ENCODE measurements around the gene TBC1D24. TPM values are rescaled to one million over a fixed set of nuclear protein-coding genes. Genes with fewer than 3 reads are reported as not detected.
"Not testable (repeated sequence)": the region's sequence is repeated elsewhere in the genome, so short reads cannot be mapped to it uniquely, and the experiment has no call there.

Gene TBC1D24
- total RNA-seq, 1 donor from 2014 or later = 19.6 TPM

DNA sequence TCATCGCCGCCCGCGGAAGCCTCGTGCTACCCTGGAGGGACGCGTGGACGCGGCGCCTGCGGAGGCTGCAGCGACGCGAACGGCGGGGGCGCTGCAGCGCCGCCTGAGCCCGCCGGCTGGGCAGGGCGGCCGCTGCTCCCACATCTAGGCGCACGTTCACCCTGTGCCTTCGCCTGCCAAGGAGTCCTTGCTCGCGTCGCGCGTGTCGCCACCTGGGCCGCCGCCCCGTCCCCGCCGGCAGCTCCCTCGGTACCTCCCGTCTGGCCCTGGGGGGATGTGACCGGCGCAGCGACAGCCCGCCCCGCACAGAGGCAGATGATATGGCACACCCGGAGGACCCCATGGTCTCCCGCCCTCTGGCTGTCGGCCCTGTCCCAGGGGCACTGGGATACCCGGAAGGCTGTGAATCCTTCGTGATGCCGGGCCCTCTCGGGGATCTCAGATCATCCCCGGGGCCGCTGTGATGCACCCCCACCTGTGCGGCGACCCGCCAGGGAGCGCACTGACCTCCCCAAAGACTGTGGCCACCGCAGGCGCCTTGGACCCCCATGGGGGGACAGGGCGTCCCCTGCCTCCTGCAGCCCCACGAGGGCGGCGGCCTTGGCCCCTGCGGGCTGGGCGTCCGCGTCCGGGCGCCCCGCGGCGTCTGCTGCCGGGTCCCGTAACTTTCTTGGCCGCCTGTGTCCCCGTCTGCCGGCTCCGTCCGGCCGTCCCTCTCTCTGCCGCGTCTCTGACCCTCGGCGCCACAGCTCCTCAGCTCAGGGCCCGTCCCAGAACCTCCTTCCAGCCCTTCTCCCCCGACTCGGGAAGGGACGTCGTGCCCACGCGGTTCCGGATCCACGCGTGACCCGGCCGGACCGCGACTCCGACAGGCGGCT is 689 bp upstream of the TBC1D24 start:
- no peaks in the 10 kb centered on the region for H3K36me3 Mint-ChIP-seq (ENCODE audit: low read depth)
- peaks cover 4% of the 10 kb centered on the region for H3K4me1 Mint-ChIP-seq (ENCODE audit: low read depth)
- intact Hi-C loops (cut with micrococcal nuclease) = loop anchor here (2.0 kb wide), 2 partner anchors 39 to 59 kb away; partner anchors contain the start of gene ATP6V0C
- peak overlapping the region; percentile 34 for H3K27ac Mint-ChIP-seq
- peak; percentile 44 for DNase-seq (ENCODE audit: low spot score)
- peak overlapping the region; percentile 74 for H3K4me3 Mint-ChIP-seq
- no peaks in the 10 kb centered on the region for H3K9me3 Mint-ChIP-seq
- peaks cover 25% of the 10 kb centered on the region for H3K27me3 Mint-ChIP-seq (ENCODE audit: insufficient read depth)

DNA sequence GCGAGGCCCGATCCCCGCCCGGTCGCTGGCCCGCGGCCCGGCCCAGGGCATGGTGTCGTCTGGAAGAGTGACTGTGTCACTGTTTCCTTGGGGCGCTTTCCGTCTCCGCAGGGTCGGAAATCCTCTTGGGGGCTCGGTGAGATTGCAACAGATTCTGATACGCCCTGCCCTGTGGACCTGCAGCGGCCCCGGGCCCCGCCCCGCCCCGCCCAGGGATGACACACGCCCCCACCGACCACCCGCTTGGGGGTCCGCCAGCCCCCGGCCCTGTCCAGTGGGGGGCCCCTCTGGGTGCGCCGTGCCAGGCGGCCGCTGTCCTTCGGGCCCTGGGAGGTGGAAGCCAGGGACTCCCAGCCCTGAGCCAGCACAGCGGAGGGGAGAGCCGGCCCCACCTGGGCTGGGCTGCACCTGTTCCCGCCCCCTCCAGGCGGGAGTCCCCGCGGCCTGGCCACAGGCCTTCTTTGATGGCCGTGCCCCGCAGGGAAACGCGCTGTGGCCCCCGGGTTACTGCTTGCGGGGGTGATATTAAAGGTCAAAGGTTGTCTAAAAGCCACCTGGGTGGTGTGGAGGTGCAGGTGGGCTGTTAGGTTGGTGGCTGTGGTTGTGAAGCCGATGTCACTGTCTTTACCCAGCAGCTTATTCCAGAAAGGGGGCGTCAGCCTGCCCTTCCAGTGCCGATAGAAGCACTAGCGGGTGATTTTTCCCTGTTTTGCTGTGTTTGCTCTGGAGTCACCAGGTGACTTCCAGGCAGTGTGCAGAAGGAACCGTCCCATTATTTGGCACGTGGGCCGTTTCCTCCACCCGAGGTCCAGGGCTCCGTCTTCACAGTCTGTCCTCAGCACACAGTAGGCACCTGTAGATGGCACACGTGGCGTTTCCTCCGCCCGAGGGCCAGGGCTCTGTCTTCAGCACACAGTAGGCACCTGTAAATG is 752 bp downstream of the TBC1D24 start:
- peaks cover 4% of the 10 kb centered on the region for H3K4me1 Mint-ChIP-seq (ENCODE audit: low read depth)
- DNase-seq (ENCODE audit: low spot score) = no peak
- no peak overlapping the region for H3K27ac Mint-ChIP-seq
- no peaks in the 10 kb centered on the region for H3K9me3 Mint-ChIP-seq
- H3K36me3 Mint-ChIP-seq (ENCODE audit: low read depth) = no peaks in the 10 kb centered on the region
- peak overlapping the region; percentile 68 for H3K4me3 Mint-ChIP-seq
- H3K27me3 Mint-ChIP-seq (ENCODE audit: insufficient read depth) = peaks cover 14% of the 10 kb centered on the region
- intact Hi-C loops (cut with micrococcal nuclease) = loop anchor here (1.0 to 2.0 kb wide), 5 partner anchors 12 to 57 kb away; partner anchors contain the start of genes ATP6V0C, CCNF and TEDC2

DNA sequence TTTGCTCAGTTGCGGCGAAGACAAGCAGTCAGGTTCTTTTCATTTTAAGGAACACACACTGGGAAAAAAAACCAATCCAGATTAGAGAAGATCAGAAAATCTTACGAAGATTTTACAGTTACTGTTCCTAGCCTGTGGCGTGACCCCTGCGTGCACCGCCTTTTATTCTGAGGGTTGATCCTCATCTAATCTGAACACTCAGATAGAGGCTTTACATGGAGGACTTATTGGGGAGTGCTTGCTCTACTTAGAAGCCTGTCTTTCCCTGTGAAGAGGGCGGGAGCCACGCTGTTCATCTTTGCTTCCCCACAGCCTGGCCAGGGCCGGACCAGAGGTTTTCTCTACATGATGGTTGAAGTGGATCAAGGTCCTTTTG is 1.4 kb downstream of the TBC1D24 start:
- peaks cover 13% of the 10 kb centered on the region for H3K27me3 Mint-ChIP-seq (ENCODE audit: insufficient read depth)
- no peaks in the 10 kb centered on the region for H3K9me3 Mint-ChIP-seq
- intact Hi-C loops (cut with micrococcal nuclease) = no loop called here
- no peaks in the 10 kb centered on the region for H3K36me3 Mint-ChIP-seq (ENCODE audit: low read depth)
- no peak for DNase-seq (ENCODE audit: low spot score)
- no peak overlapping the region for H3K27ac Mint-ChIP-seq
- peaks cover 4% of the 10 kb centered on the region for H3K4me1 Mint-ChIP-seq (ENCODE audit: low read depth)
- H3K4me3 Mint-ChIP-seq = peak overlapping the region; percentile 68

DNA sequence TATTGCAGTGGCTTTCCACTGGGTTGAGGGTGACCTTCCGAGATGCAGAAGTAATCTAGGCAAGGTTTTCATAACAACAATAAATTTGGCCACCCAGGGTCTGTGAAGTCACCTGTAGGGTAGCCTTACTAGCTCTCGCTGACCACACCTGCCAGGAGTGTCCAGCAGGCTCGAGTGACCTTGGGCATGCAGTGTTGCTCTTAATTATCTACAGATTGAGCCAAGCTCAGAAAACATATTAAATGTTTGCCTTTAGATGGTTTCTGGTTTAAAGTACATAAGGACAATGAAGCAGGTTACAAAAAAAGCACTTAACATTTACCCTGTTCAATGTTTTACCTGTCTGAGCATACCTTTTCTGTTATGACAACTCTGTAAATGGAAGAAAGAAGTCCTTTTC is 1.8 kb downstream of the TBC1D24 start:
- peaks cover 13% of the 10 kb centered on the region for H3K27me3 Mint-ChIP-seq (ENCODE audit: insufficient read depth)
- intact Hi-C loops (cut with micrococcal nuclease) = no loop called here
- peak overlapping the region; percentile 68 for H3K4me3 Mint-ChIP-seq
- H3K4me1 Mint-ChIP-seq (ENCODE audit: low read depth) = peaks cover 4% of the 10 kb centered on the region
- no peak overlapping the region for H3K27ac Mint-ChIP-seq
- no peak for DNase-seq (ENCODE audit: low spot score)
- H3K9me3 Mint-ChIP-seq = no peaks in the 10 kb centered on the region
- H3K36me3 Mint-ChIP-seq (ENCODE audit: low read depth) = no peaks in the 10 kb centered on the region

DNA sequence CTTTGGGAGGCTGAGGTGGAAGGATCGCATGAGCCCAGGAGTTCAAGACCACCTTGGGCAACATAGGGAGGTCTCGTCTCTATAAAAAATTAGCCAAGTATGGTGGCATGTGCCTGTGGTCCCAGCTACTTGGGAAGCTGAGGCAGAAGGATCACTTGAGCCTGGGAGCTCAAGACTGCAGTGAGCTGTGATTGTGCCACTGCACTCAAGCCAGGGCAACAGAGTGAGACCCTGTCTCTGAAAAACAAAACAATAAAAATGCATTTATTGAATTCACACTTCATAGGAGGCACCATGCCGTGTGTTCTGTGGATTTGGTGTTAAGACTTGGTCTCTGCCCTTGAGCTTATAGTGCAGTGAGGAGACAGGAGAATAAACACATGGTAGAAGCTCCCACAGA is 2.4 kb downstream of the TBC1D24 start:
- Mint-ChIP-seq H3K36me3 (ENCODE audit: low read depth) (no peaks in the 10 kb centered on the region), H3K4me3 (no peak overlapping the region), H3K4me1 (ENCODE audit: low read depth) (peaks cover 4% of the 10 kb centered on the region), H3K27me3 (ENCODE audit: insufficient read depth) (peaks cover 13% of the 10 kb centered on the region), H3K9me3 (no peaks in the 10 kb centered on the region), H3K27ac (no peak overlapping the region)
- intact Hi-C loops (cut with micrococcal nuclease) = no loop called here
- DNase-seq (ENCODE audit: low spot score) = no peak

DNA sequence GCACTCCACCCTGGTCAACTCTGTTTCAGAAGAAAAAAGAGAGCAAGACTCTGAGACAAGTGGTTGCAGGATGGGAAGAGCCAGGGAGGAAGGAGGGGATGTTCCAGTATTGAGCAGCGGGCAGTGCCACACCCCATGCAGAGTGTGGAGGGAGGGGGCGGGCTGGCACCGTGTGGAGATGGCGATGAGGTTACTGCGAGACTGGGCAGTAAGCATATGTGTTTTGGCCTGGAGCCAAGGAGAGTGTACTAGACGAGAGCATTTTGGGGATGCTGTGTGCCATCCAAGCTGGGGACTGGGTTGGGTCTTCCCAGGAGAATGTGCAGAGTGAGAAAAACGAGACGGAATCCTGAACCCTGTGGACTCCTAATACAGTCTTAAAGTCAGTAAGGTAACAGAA is 3.4 kb downstream of the TBC1D24 start:
- DNase-seq (ENCODE audit: low spot score) = no peak
- peaks cover under 1% of the 10 kb centered on the region for H3K4me1 Mint-ChIP-seq (ENCODE audit: low read depth)
- H3K27me3 Mint-ChIP-seq (ENCODE audit: insufficient read depth) = peaks cover 9% of the 10 kb centered on the region
- H3K4me3 Mint-ChIP-seq = no peak overlapping the region
- H3K9me3 Mint-ChIP-seq = no peaks in the 10 kb centered on the region
- H3K27ac Mint-ChIP-seq = no peak overlapping the region
- H3K36me3 Mint-ChIP-seq (ENCODE audit: low read depth) = no peaks in the 10 kb centered on the region
- intact Hi-C loops (cut with micrococcal nuclease) = no loop called here

DNA sequence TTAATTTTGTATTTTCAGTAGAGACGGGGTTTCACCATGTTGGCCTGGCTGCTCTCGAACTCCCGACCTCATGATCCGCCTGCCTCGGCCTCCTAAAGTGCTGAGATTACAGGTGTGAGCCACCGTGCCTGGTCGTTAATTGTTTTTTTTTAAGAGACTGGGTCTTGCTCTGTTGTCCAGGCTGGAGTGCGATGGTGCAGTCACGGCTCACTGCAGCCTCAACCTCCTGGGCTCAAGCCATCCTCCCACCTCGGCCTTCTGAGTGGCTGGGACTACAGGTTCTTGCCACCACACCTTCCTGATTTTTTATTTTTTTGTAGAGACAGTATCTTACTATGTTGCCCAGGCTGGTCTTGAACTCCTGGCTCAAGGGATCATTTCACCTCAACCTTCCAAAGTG is 5.1 kb downstream of the TBC1D24 start:
- H3K4me1 Mint-ChIP-seq (ENCODE audit: low read depth); intact Hi-C loops (cut with micrococcal nuclease); DNase-seq (ENCODE audit: low spot score); H3K36me3 Mint-ChIP-seq (ENCODE audit: low read depth); H3K27me3 Mint-ChIP-seq (ENCODE audit: insufficient read depth); H3K9me3 Mint-ChIP-seq; H3K4me3 Mint-ChIP-seq; H3K27ac Mint-ChIP-seq: not testable (repeated sequence)

DNA sequence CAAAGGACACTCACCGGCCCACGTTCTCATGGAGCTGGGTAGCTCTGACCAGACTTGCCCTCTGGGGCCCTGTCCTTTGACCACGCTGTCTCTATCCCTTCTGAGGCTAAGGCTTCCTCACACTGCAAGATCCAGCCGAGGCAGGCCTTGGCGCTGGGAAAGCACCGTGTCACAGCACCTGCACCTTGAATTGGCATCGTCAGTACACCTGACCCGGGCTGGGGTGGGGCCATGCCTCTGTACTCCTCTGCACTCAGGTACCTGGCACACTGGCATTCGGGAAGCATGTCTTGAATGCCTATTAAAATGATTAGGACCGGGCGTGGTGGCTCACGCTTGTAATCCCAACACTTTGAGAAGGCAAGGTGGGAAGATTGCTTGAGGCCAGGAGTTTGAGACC is 6.0 kb downstream of the TBC1D24 start:
- DNase-seq (ENCODE audit: low spot score) = no peak
- peaks cover 2% of the 10 kb centered on the region for H3K36me3 Mint-ChIP-seq (ENCODE audit: low read depth)
- H3K9me3 Mint-ChIP-seq = no peaks in the 10 kb centered on the region
- no peak overlapping the region for H3K27ac Mint-ChIP-seq
- H3K4me1 Mint-ChIP-seq (ENCODE audit: low read depth) = no peaks in the 10 kb centered on the region
- H3K4me3 Mint-ChIP-seq = no peak overlapping the region
- H3K27me3 Mint-ChIP-seq (ENCODE audit: insufficient read depth) = peaks cover 8% of the 10 kb centered on the region
- intact Hi-C loops (cut with micrococcal nuclease) = no loop called here

DNA sequence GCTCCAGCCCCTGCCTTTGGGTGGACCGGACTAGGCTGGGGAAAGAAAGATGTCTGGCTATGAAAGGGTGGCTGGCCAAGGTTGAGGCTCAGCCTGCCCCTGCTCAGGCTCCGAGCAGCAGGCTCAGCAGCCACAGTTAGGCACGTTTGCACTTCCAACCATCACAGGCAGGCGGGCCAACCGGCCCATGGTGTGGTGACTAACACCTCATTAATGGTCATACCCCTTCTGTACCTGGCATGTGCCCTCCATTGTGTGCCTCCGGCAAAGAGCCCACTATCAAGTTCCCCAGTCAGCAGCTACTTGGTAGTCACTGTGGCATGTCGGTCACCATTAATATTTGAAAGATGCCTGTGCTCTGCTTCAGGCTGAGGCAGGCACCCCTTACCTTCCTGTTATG is 6.7 kb downstream of the TBC1D24 start:
- DNase-seq (ENCODE audit: low spot score) = no peak
- Mint-ChIP-seq H3K4me1 (ENCODE audit: low read depth) (peaks cover 4% of the 10 kb centered on the region), H3K9me3 (no peaks in the 10 kb centered on the region), H3K4me3 (no peak overlapping the region), H3K27ac (no peak overlapping the region), H3K36me3 (ENCODE audit: low read depth) (peaks cover 2% of the 10 kb centered on the region), H3K27me3 (ENCODE audit: insufficient read depth) (peaks cover 7% of the 10 kb centered on the region)
- intact Hi-C loops (cut with micrococcal nuclease) = no loop called here

DNA sequence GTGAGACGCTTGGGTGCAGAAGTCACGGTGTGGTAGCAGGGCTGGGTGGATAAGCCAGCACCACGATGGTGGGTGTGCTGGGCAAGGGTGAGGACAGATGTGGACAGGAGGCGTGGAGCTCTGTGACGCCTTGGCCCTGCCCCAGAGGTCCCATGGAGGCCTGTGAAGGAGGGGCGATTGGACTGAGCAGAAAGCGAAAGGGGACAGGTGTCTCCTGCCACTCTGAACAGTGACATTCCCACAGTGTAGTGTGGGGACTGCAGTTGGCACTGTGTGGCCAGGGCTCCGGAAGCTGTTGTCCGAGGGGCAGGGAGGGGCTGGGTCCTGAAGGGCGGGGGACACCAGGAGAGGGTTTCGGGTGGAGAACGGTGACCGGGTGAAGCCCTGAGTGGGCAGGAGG is 7.3 kb downstream of the TBC1D24 start:
- peaks cover 2% of the 10 kb centered on the region for H3K36me3 Mint-ChIP-seq (ENCODE audit: low read depth)
- H3K4me3 Mint-ChIP-seq = no peak overlapping the region
- intact Hi-C loops (cut with micrococcal nuclease) = no loop called here
- H3K9me3 Mint-ChIP-seq = no peaks in the 10 kb centered on the region
- no peak for DNase-seq (ENCODE audit: low spot score)
- H3K4me1 Mint-ChIP-seq (ENCODE audit: low read depth) = peaks cover 9% of the 10 kb centered on the region
- H3K27me3 Mint-ChIP-seq (ENCODE audit: insufficient read depth) = peaks cover 1% of the 10 kb centered on the region
- no peak overlapping the region for H3K27ac Mint-ChIP-seq

DNA sequence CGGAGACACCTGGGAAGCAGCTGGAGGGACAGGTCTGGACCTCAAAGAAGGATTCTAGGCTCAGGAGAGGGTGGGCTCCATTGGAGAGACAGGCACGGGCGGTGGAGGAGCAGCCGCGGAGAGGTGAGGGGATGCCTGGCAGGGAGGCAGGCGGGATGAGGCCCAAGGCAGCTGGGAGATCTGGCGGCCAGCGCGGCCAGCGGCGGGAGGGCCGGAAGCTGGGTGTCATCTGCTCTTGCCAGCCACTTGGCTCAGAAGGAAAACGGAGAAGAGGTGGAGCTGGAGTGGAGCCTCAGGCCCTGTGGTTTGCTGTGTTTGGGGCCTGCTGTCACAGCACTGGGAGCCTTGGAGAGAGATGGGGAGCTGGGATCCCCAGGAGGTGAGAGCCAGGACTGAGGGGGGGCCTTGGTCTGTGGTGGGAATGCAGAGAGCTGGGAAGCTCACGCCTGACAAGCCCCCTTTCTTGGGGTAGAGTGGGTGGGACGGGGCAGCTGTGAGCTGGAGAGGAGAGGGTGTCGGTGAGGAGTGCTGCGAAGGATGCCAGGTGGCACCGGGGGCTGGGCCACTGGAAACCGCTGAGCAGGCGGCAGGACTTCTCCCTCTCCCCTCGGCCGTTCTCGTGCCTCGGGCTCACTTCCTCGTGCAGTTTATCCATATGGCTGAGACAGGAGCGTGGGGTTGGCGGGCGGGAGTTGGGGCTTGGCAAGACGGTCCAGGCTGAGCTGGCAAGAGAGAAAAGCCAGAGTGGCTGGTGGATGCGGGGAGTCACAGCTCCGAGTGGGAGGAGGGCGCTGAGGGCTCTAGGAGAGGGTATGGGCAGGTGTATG is 8.0 kb downstream of the TBC1D24 start:
- H3K36me3 Mint-ChIP-seq (ENCODE audit: low read depth) = peaks cover 2% of the 10 kb centered on the region
- H3K27me3 Mint-ChIP-seq (ENCODE audit: insufficient read depth) = peaks cover 1% of the 10 kb centered on the region

More for the DNA sequence above, 8.0 kb downstream of the TBC1D24 start:
- peaks cover 14% of the 10 kb centered on the region for H3K4me1 Mint-ChIP-seq (ENCODE audit: low read depth)
- no peaks in the 10 kb centered on the region for H3K9me3 Mint-ChIP-seq
- intact Hi-C loops (cut with micrococcal nuclease) = no loop called here
- no peak for DNase-seq (ENCODE audit: low spot score)
- H3K4me3 Mint-ChIP-seq = no peak overlapping the region
- no peak overlapping the region for H3K27ac Mint-ChIP-seq

Measured in activated T-helper 1 cell treated with anti-CD3 and anti-CD28 coated beads, Interleukin-12 subunit alpha, Interleukin-12 subunit beta, Interleukin-2, Interleukin-4 antibody, amounts not matched to agents 30 ng/mL and 10 ng/mL and 1 ng/mL, durations not matched to agents 14 hours and 24 hours and 36 hours (primary cell).